H1 (cell line): ENCODE data around the gene CRKL. TPM values are rescaled to one million over a fixed set of nuclear protein-coding genes. Genes with fewer than 3 reads are reported as not detected.

Source experiments
- MAFK ChIP-seq: IDR thresholded peaks from 2 replicates; pipeline ENCODE4 v1.6.1; 2012; ENCODE audit warnings: low read depth, mild to moderate bottlenecking, improper control_type of control experiment, low read length
- POLR2AphosphoS5 ChIP-seq: IDR thresholded peaks from 2 replicates; pipeline ENCODE4 v1.6.1; 2011; ENCODE audit warnings: low read depth, low read length
- RAD21 ChIP-seq, 2 experiments: IDR thresholded peaks in 1 of 2; conservative IDR thresholded peaks in 1 of 2; 2 replicates each; pipeline ENCODE4 v1.6.1; 2011; ENCODE audit warnings: low read depth in 2 of 2, low read length in 2 of 2, improper control_type of control experiment in 1 of 2, inconsistent platforms in 1 of 2, mild to moderate bottlenecking in 1 of 2, moderate library complexity in 1 of 2
- polyA plus RNA-seq, 7 experiments: library from polyadenylated mRNA; depleted of rRNA in 3 of 7; stranded (reverse) in 5 of 7; unstranded in 2 of 7; fragments of >200 nt in 5 of 7; fragments of 200-250 nt in 2 of 7; gene quantifications; 1 replicate in 5 of 7; 2 replicates in 1 of 7; 4 replicates in 1 of 7; pipeline versions ENCODE4 v1.2.1 to v1.2.3, GENCODE V29; 2011 to 2013; ENCODE audit warnings: missing spikeins in 2 of 7, mixed read lengths in 2 of 7
- total RNA-seq: library from RNA; stranded (reverse); fragmentation: NEBNext Ultra II Directional; extraction: Animal tissue kit (Norgen Biotek cat#: 25700); gene quantifications from 2 replicates; pipeline ENCODE4 v1.2.1, GENCODE V29; 2021

The CRKL gene
- total and polyA plus RNA-seq, 2 of the 8 experiments (the other 6 are each of a cell fraction or from before 2014, with no cell fraction given), result 34.5 to 94.5 TPM

- TF ChIP-seq MAFK (no peak), POLR2AphosphoS5 (peak; percentile 94), RAD21 (IDR thresholded peaks at IDR 0.05 in 1 of 2, conservative IDR thresholded peaks at IDR 0.05 in 1 of 2; ENCODE audit: low read depth in 2 of 2, low read length in 2 of 2) (peak; percentile 42 to 53)
- TF ChIP-seq, all 59 proteins: peak for 19
These were observed 64.8 kb downstream of the CRKL start, which contains the start of gene LZTR1 (continued) for GRCh38 chr22:20981787-20982562.
